ENCODE measurements around the gene ZNF428. TPM values are rescaled to one million over a fixed set of nuclear protein-coding genes. Genes with fewer than 3 reads are reported as not detected.
A peak's percentile ranks its signal among the peaks of the same experiment; 100 is the strongest.

ZNF428 gene
- polyA plus RNA-seq, 3 donors from 2014 or later = 10.6 to 28.5 (median 19.7) TPM

- peaks cover 28 to 40% of the 10 kb centered on the region in 2 donors for H3K4me1 Mint-ChIP-seq
- peaks cover 0 to 14% (median 9%) of the 10 kb centered on the region in 3 donors for H3K27me3 Mint-ChIP-seq (ENCODE audit: low read depth in 3 of 3)
- DNase-seq = no peak
- H3K4me3 Mint-ChIP-seq = no peak overlapping the region
- H3K27ac Mint-ChIP-seq = peak overlapping the region in 1 of 6 donors; percentile 37
- no peaks in the 10 kb centered on the region for H3K9me3 Mint-ChIP-seq
- H3K36me3 Mint-ChIP-seq = no peaks in the 10 kb centered on the region
These were observed 2.6 kb upstream of the ZNF428 start for GRCh38 chr19:43622070-43622469.

GRCh38 chr19:43620061-43621001, 902 bp upstream of the ZNF428 start:
- peaks cover 0 to 9% (median 5%) of the 10 kb centered on the region in 3 donors for H3K27me3 Mint-ChIP-seq (ENCODE audit: low read depth in 3 of 3)
- H3K36me3 Mint-ChIP-seq = no peaks in the 10 kb centered on the region
- DNase-seq = no peak
- H3K4me1 Mint-ChIP-seq = peaks cover 31 to 52% of the 10 kb centered on the region in 2 donors
- H3K27ac Mint-ChIP-seq = peak overlapping the region; percentile 92 to 98 (median 97)
- no peaks in the 10 kb centered on the region for H3K9me3 Mint-ChIP-seq
- H3K4me3 Mint-ChIP-seq = peak overlapping the region; percentile 98 to 99 (median 99)

GRCh38 chr19:43618921-43619261, 538 bp downstream of the ZNF428 start:
- DNase-seq = no peak
- Mint-ChIP-seq H3K9me3 (no peaks in the 10 kb centered on the region), H3K4me3 (peak overlapping the region; percentile 98 to 99 (median 99)), H3K27ac (peak overlapping the region; percentile 92 to 96 (median 94)), H3K27me3 (ENCODE audit: low read depth in 3 of 3) (peaks cover 0 to 9% (median 5%) of the 10 kb centered on the region in 3 donors), H3K36me3 (peaks cover 0 to under 1% (median 0%) of the 10 kb centered on the region in 3 donors), H3K4me1 (peaks cover 34 to 45% of the 10 kb centered on the region in 2 donors)

- Mint-ChIP-seq H3K36me3 (peaks cover 10 to 17% (median 10%) of the 10 kb centered on the region in 3 donors), H3K27ac (peak overlapping the region in 4 of 6 donors; percentile 10 to 55 (median 32)), H3K4me3 (peak overlapping the region in 1 of 5 donors; percentile 27), H3K27me3 (ENCODE audit: low read depth in 3 of 3) (peaks cover 0 to 9% (median 7%) of the 10 kb centered on the region in 3 donors), H3K9me3 (no peaks in the 10 kb centered on the region), H3K4me1 (peaks cover 39 to 54% of the 10 kb centered on the region in 2 donors)
- no peak for DNase-seq
These were observed 2.5 kb downstream of the ZNF428 start for GRCh38 chr19:43616954-43617353.

GRCh38 chr19:43616306-43616705, 3.1 kb downstream of the ZNF428 start:
- peaks cover 39 to 54% of the 10 kb centered on the region in 2 donors for H3K4me1 Mint-ChIP-seq
- DNase-seq = no peak
- peak overlapping the region in 2 of 6 donors; percentile 31 to 32 for H3K27ac Mint-ChIP-seq
- H3K36me3 Mint-ChIP-seq = peaks cover 10 to 21% (median 13%) of the 10 kb centered on the region in 3 donors
- peaks cover 0 to 10% (median 7%) of the 10 kb centered on the region in 3 donors for H3K27me3 Mint-ChIP-seq (ENCODE audit: low read depth in 3 of 3)
- H3K9me3 Mint-ChIP-seq = no peaks in the 10 kb centered on the region
- no peak overlapping the region for H3K4me3 Mint-ChIP-seq

- H3K4me1 Mint-ChIP-seq = peaks cover 19 to 27% of the 10 kb centered on the region in 2 donors
- H3K27ac Mint-ChIP-seq = peak overlapping the region in 1 of 6 donors; percentile 65
- no peaks in the 10 kb centered on the region for H3K9me3 Mint-ChIP-seq
- peaks cover 0 to 3% (median 3%) of the 10 kb centered on the region in 3 donors for H3K27me3 Mint-ChIP-seq (ENCODE audit: low read depth in 3 of 3)
- DNase-seq = no peak
- H3K36me3 Mint-ChIP-seq = peaks cover 10 to 28% (median 17%) of the 10 kb centered on the region in 3 donors
- no peak overlapping the region for H3K4me3 Mint-ChIP-seq
These were observed 7.1 kb downstream of the ZNF428 start for GRCh38 chr19:43612374-43612773.

GRCh38 chr19:43611788-43612187, 7.6 kb downstream of the ZNF428 start, which contains the start of gene SRRM5:
SRRM5 (plus strand) TSS chr19:43612088; CDS start chr19:43612122, 34 bp downstream.
- Mint-ChIP-seq H3K27me3 (ENCODE audit: low read depth in 3 of 3) (peaks cover 0 to 3% (median 3%) of the 10 kb centered on the region in 3 donors), H3K36me3 (peaks cover 10 to 33% (median 17%) of the 10 kb centered on the region in 3 donors), H3K9me3 (no peaks in the 10 kb centered on the region), H3K4me3 (no peak within 1 kb of the TSS), H3K27ac (peak within 1 kb of the TSS in 2 of 6 donors; percentile 49 to 66), H3K4me1 (peaks cover 22 to 28% of the 10 kb centered on the region in 2 donors)
- no peak for DNase-seq

GRCh38 chr19:43610493-43610892, 8.9 kb downstream of the ZNF428 start:
- H3K9me3 Mint-ChIP-seq = no peaks in the 10 kb centered on the region
- peaks cover 0 to 3% (median 3%) of the 10 kb centered on the region in 3 donors for H3K27me3 Mint-ChIP-seq (ENCODE audit: low read depth in 3 of 3)
- H3K4me1 Mint-ChIP-seq = peaks cover 18 to 21% of the 10 kb centered on the region in 2 donors
- peak overlapping the region in 2 of 6 donors; percentile 24 to 66 for H3K27ac Mint-ChIP-seq
- peaks cover 10 to 38% (median 17%) of the 10 kb centered on the region in 3 donors for H3K36me3 Mint-ChIP-seq
- no peak for DNase-seq
- no peak overlapping the region for H3K4me3 Mint-ChIP-seq

GRCh38 chr19:43609872-43610271, 9.6 kb downstream of the ZNF428 start:
- DNase-seq = no peak
- H3K36me3 Mint-ChIP-seq = peaks cover 10 to 38% (median 17%) of the 10 kb centered on the region in 3 donors
- H3K27me3 Mint-ChIP-seq (ENCODE audit: low read depth in 3 of 3) = peaks cover 0 to 3% (median 3%) of the 10 kb centered on the region in 3 donors
- H3K9me3 Mint-ChIP-seq = no peaks in the 10 kb centered on the region
- H3K4me1 Mint-ChIP-seq = peaks cover 18 to 19% of the 10 kb centered on the region in 2 donors
- H3K4me3 Mint-ChIP-seq = no peak overlapping the region
- H3K27ac Mint-ChIP-seq = peak overlapping the region in 1 of 6 donors; percentile 53

GRCh38 chr19:43607238-43608205, 11.9 kb downstream of the ZNF428 start:
- peaks cover 6 to 8% of the 10 kb centered on the region in 2 donors for H3K4me1 Mint-ChIP-seq
- peaks cover 0 to 3% (median 3%) of the 10 kb centered on the region in 3 donors for H3K27me3 Mint-ChIP-seq (ENCODE audit: low read depth in 3 of 3)
- no peak for DNase-seq
- H3K9me3 Mint-ChIP-seq = no peaks in the 10 kb centered on the region
- H3K4me3 Mint-ChIP-seq = no peak overlapping the region
- peak overlapping the region in 4 of 6 donors; percentile 34 to 76 (median 66) for H3K27ac Mint-ChIP-seq
- H3K36me3 Mint-ChIP-seq = peaks cover 3 to 25% (median 10%) of the 10 kb centered on the region in 3 donors

- Mint-ChIP-seq H3K4me1 (peaks cover 6% of the 10 kb centered on the region in 2 donors), H3K27me3 (ENCODE audit: low read depth in 3 of 3) (peaks cover 0 to 2% (median 1%) of the 10 kb centered on the region in 3 donors), H3K4me3 (no peak overlapping the region), H3K27ac (peak overlapping the region in 4 of 6 donors; percentile 11 to 34 (median 32)), H3K36me3 (peaks cover 0 to 19% (median 5%) of the 10 kb centered on the region in 3 donors), H3K9me3 (no peaks in the 10 kb centered on the region)
- no peak for DNase-seq
These were observed 12.7 kb downstream of the ZNF428 start for GRCh38 chr19:43606569-43607229.

GRCh38 chr19:43605875-43606568, 13.4 kb downstream of the ZNF428 start:
- DNase-seq = no peak
- Mint-ChIP-seq H3K9me3 (no peaks in the 10 kb centered on the region), H3K4me3 (no peak overlapping the region), H3K27me3 (ENCODE audit: low read depth in 3 of 3) (peaks cover 0 to 2% (median 1%) of the 10 kb centered on the region in 3 donors), H3K4me1 (peaks cover 6% of the 10 kb centered on the region in 2 donors), H3K36me3 (peaks cover 0 to 23% (median 7%) of the 10 kb centered on the region in 3 donors), H3K27ac (peak overlapping the region in 2 of 6 donors; percentile 11 to 64)
